OCI-LY1 (cell line): ENCODE measurements around the gene MYG1.

Experiments
- H2AFZ ChIP-seq: fragments of 200-600 bp; sonication (generic), shearing (Covaris generic); 2 replicates; pipeline ENCODE4 v1.6.0; 2014; ENCODE audit warnings: antibody characterized with exemption, mild to moderate bottlenecking, low read length
- H3F3A ChIP-seq: fragments of 200-600 bp; sonication (generic), shearing (Covaris generic); 2 replicates; pipeline ENCODE4 v1.6.0; 2014; ENCODE audit warnings: mild to moderate bottlenecking, antibody characterized with exemption, low read length, moderate library complexity; ENCODE audit not compliant: insufficient read depth
- H3K27ac ChIP-seq: fragments of 200-600 bp; sonication (generic); 2 replicates; pipeline ENCODE4 v1.5.1; 2014; ENCODE audit warnings: low read length, mixed run types, mild to moderate bottlenecking, low read depth; ENCODE audit not compliant: poor library complexity, severe bottlenecking
- H3K27me3 ChIP-seq: fragments of 200-600 bp; sonication (generic); 2 replicates; pipeline ENCODE4 v1.6.0; 2014; ENCODE audit warnings: antibody characterized with exemption, mild to moderate bottlenecking, low read length, moderate library complexity; ENCODE audit not compliant: insufficient read depth
- H3K36me3 ChIP-seq: fragments of 200-600 bp; sonication (generic); 2 replicates; pipeline ENCODE4 v1.6.1; 2014; ENCODE audit warnings: mild to moderate bottlenecking, antibody characterized with exemption, low read length, moderate library complexity, mixed read lengths; ENCODE audit not compliant: insufficient read depth
- H3K4me1 ChIP-seq: fragments of 200-600 bp; sonication (generic); 2 replicates; pipeline ENCODE4 v1.5.1; 2014; ENCODE audit warnings: mild to moderate bottlenecking, low read length, moderate library complexity; ENCODE audit not compliant: insufficient read depth, severe bottlenecking
- H3K4me2 ChIP-seq: fragments of 200-600 bp; sonication (generic), shearing (Covaris generic); 2 replicates; pipeline ENCODE4 v1.6.1; 2014; ENCODE audit warnings: low read length
- H3K4me3 ChIP-seq: fragments of 200-600 bp; sonication (generic); 2 replicates; pipeline ENCODE4 v1.5.1; 2014; ENCODE audit warnings: low read length, low read depth, mild to moderate bottlenecking, mixed read lengths; ENCODE audit not compliant: poor library complexity, severe bottlenecking
- H3K79me2 ChIP-seq: fragments of 200-600 bp; shearing (Covaris generic); 2 replicates; pipeline ENCODE4 v1.6.1; 2016; ENCODE audit warnings: mixed run types, low read length, mixed read lengths; ENCODE audit not compliant: insufficient read depth
- H3K9ac ChIP-seq: fragments of 200-600 bp; sonication (generic), shearing (Covaris generic); 2 replicates; pipeline ENCODE4 v1.6.1; 2014; ENCODE audit warnings: mild to moderate bottlenecking, low read length, mixed read lengths
- H3K9me2 ChIP-seq: fragments of 200-600 bp; sonication (generic), shearing (Covaris generic); 2 replicates; pipeline ENCODE4 v1.6.1; 2014; ENCODE audit warnings: low read depth, mild to moderate bottlenecking, low read length, mixed read lengths
- H3K9me3 ChIP-seq: fragments of 200-600 bp; shearing (Covaris generic); 2 replicates; pipeline ENCODE4 v1.6.1; 2014; ENCODE audit warnings: low read length, mixed read lengths
- H4K20me1 ChIP-seq: fragments of 200-600 bp; sonication (generic), shearing (Covaris generic); 2 replicates; pipeline ENCODE4 v1.6.0; 2016; ENCODE audit warnings: mild to moderate bottlenecking, low read length; ENCODE audit not compliant: insufficient read depth
- EZH2 ChIP-seq: fragments of 200-600 bp; sonication (generic), shearing (Covaris generic); IDR thresholded peaks from 2 replicates; pipeline ENCODE4 v1.8.0; 2017; ENCODE audit warnings: borderline replicate concordance, mixed run types, mild to moderate bottlenecking, antibody characterized with exemption, low read length, moderate library complexity, mixed read lengths
- TF ChIP-seq, protein P1 (sequence below): fragments of 200-600 bp; sonication (generic), shearing (Covaris generic); IDR thresholded peaks from 2 replicates; pipeline ENCODE4 v1.5.1; 2017; ENCODE audit warnings: mild to moderate bottlenecking, antibody characterized with exemption, low read length, moderate library complexity, mixed read lengths

Gene MYG1

DNA sequence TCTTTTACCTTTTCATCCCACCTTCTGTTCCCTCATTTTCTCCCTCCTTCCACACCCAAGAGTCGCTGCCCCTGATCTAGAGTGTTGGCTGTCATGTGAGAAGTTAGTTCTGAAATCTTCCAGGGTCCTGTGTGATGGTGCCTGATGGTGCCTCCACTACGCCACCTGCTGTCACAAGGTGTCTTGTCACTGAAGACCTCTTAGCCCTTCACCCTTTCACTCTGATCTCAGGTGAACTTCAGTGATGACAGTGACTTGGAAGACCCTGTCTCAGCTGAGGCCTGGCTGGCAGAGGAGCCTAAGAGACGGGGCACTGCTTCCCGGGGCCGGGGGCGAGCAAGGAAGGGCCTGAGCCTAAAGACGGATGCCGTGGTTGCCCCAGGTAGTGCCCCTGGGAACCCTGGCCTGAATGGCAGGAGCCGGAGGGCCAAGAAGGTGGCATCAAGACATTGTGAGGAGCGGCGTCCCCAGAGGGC is 11.7 kb upstream of the MYG1 start:
- no peak for TF ChIP-seq EZH2
- TF ChIP-seq, protein P1, sequence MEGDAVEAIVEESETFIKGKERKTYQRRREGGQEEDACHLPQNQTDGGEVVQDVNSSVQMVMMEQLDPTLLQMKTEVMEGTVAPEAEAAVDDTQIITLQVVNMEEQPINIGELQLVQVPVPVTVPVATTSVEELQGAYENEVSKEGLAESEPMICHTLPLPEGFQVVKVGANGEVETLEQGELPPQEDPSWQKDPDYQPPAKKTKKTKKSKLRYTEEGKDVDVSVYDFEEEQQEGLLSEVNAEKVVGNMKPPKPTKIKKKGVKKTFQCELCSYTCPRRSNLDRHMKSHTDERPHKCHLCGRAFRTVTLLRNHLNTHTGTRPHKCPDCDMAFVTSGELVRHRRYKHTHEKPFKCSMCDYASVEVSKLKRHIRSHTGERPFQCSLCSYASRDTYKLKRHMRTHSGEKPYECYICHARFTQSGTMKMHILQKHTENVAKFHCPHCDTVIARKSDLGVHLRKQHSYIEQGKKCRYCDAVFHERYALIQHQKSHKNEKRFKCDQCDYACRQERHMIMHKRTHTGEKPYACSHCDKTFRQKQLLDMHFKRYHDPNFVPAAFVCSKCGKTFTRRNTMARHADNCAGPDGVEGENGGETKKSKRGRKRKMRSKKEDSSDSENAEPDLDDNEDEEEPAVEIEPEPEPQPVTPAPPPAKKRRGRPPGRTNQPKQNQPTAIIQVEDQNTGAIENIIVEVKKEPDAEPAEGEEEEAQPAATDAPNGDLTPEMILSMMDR: peak; percentile 84

GRCh38 chr12:53288322-53288721 is 11.2 kb upstream of the MYG1 start:
- Histone ChIP-seq H3K36me3 (peaks cover 83% of the 10 kb centered on the region), H3K4me1 (no peaks in the 10 kb centered on the region), H3K4me2 (no peak overlapping the region), H4K20me1 (no peaks in the 10 kb centered on the region), H2AFZ (no peak overlapping the region), H3K4me3 (no peak overlapping the region), H3K9me2 (no peaks in the 10 kb centered on the region), H3F3A (no peaks in the 10 kb centered on the region), H3K27me3 (no peaks in the 10 kb centered on the region), H3K9me3 (no peaks in the 10 kb centered on the region), H3K9ac (no peak overlapping the region), H3K27ac (no peak overlapping the region), H3K79me2 (no peaks in the 10 kb centered on the region)
- TF ChIP-seq EZH2: no peak
- TF ChIP-seq, protein P1: no peak

More for the DNA sequence above, 11.7 kb upstream of the MYG1 start:
- Histone ChIP-seq H3K4me2 (no peak overlapping the region), H3K79me2 (no peaks in the 10 kb centered on the region), H3K9me3 (no peaks in the 10 kb centered on the region), H4K20me1 (no peaks in the 10 kb centered on the region), H2AFZ (no peak overlapping the region), H3K4me1 (no peaks in the 10 kb centered on the region), H3K4me3 (no peak overlapping the region), H3F3A (no peaks in the 10 kb centered on the region), H3K36me3 (peaks cover 83% of the 10 kb centered on the region), H3K9me2 (no peaks in the 10 kb centered on the region), H3K27ac (no peak overlapping the region), H3K27me3 (no peaks in the 10 kb centered on the region), H3K9ac (no peak overlapping the region)

DNA sequence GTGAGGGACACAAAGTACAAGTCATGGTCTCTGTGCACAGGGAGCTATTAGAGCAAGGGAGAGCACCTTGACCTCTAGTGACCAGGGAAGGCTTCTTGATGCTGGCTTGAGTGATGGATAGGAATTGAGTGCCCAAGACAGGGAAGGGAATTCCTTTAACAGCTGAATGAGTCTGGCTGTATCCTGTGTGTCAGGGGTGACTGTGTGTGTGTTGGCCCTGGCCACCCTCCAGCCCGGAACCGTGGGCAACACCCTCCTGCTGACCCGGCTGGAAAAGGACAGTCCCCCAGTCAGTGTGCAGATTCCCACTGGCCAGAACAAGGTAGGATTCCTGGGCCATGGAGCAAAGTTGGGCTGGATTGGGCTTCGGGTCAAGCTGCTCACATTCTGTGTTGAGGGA is 9.6 kb upstream of the MYG1 start:
- no peaks in the 10 kb centered on the region for H3K9me2 ChIP-seq
- no peaks in the 10 kb centered on the region for H3K79me2 ChIP-seq
- no peak overlapping the region for H3K4me3 ChIP-seq
- H3K36me3 ChIP-seq: peaks cover 73% of the 10 kb centered on the region
- no peaks in the 10 kb centered on the region for H3K9me3 ChIP-seq
- H3K27me3 ChIP-seq: no peaks in the 10 kb centered on the region
- H3F3A ChIP-seq: no peaks in the 10 kb centered on the region
- no peak overlapping the region for H3K27ac ChIP-seq
- no peak overlapping the region for H2AFZ ChIP-seq
- peaks cover 3% of the 10 kb centered on the region for H3K4me1 ChIP-seq
- H3K4me2 ChIP-seq: no peak overlapping the region
- no peaks in the 10 kb centered on the region for H4K20me1 ChIP-seq
- H3K9ac ChIP-seq: no peak overlapping the region
- no peak for TF ChIP-seq EZH2
- TF ChIP-seq, protein P1: no peak
